Omental fat pad (tissue), 4 donors: Measurements from ENCODE around the gene TBC1D22A. TPM values are rescaled to one million over a fixed set of nuclear protein-coding genes. Genes with fewer than 3 reads are reported as not detected.
A peak's percentile ranks its signal among the peaks of the same experiment; 100 is the strongest.

Experiments used
- ATAC-seq: fragments of 150-250 bp; one replicate; pipeline ENCODE4 v1.9.1; 2016; ENCODE audit warnings: mild to moderate bottlenecking, moderate library complexity; ENCODE audit not compliant: low FRiP score
- DNase-seq: peaks from one replicate; pipeline ENCODE4 v3.0.0-alpha.2; 2019; ENCODE audit warnings: low spot score
- total RNA-seq, 4 donors: library from RNA; depleted of rRNA; stranded (reverse); fragments of >200 nt; gene quantifications; one replicate each; pipeline ENCODE4 v1.1.0, GENCODE V29; 2016
- TF ChIP-seq, protein P1 (sequence below), 3 donors: fragments of 450-650 bp; IDR thresholded peaks; one replicate each; pipeline ENCODE4 v1.5.1; 2016 to 2017; ENCODE audit warnings: antibody characterized with exemption in 3 of 3, mild to moderate bottlenecking in 3 of 3, moderate library complexity in 2 of 3

TBC1D22A gene
- total RNA-seq, 4 donors from 2014 or later: 21.3 to 31.2 (median 24.5) TPM

DNA sequence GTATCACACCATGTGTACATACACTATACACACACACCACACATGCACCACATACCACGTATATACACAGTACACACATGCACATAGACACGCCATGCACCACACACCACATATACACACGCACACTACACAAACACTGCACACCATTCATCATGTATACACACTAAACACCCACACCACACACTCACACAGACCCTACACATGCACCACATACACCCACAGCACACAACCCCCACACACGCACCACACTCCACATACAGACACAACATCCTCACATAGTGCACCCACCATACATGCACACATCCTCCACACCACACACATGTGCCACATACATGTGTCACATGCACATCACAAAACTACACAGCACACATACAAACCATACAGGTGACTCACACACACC lies 397.1 kb downstream of the TBC1D22A start:
- TF ChIP-seq, protein P1, sequence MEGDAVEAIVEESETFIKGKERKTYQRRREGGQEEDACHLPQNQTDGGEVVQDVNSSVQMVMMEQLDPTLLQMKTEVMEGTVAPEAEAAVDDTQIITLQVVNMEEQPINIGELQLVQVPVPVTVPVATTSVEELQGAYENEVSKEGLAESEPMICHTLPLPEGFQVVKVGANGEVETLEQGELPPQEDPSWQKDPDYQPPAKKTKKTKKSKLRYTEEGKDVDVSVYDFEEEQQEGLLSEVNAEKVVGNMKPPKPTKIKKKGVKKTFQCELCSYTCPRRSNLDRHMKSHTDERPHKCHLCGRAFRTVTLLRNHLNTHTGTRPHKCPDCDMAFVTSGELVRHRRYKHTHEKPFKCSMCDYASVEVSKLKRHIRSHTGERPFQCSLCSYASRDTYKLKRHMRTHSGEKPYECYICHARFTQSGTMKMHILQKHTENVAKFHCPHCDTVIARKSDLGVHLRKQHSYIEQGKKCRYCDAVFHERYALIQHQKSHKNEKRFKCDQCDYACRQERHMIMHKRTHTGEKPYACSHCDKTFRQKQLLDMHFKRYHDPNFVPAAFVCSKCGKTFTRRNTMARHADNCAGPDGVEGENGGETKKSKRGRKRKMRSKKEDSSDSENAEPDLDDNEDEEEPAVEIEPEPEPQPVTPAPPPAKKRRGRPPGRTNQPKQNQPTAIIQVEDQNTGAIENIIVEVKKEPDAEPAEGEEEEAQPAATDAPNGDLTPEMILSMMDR (IDR thresholded peaks at IDR 0.05): no peak
- ATAC-seq (no peak), DNase-seq (no peak)

DNA sequence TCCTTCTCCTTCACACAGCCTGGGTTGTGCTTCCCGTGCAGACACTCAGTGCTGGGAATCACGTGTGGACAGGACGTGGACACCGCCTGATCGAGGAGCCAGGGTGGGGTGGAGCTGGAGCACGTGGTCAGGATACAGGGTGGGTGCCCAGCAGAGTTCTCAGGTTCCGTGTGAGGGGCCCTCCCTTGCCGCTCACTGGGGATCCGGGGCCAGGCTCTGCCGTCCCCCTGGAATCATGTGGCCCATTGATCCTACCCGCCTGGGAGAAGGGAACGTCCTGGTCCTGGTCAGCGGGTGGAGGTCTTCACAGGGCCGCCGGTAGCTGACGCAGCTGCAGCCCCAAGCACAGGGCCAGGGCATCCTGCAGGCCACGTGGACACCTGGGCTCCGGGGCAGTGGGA lies 397.7 kb downstream of the TBC1D22A start:
- ATAC-seq (no peak), DNase-seq (no peak)
- TF ChIP-seq, protein P1 (IDR thresholded peaks at IDR 0.05): no peak

DNA sequence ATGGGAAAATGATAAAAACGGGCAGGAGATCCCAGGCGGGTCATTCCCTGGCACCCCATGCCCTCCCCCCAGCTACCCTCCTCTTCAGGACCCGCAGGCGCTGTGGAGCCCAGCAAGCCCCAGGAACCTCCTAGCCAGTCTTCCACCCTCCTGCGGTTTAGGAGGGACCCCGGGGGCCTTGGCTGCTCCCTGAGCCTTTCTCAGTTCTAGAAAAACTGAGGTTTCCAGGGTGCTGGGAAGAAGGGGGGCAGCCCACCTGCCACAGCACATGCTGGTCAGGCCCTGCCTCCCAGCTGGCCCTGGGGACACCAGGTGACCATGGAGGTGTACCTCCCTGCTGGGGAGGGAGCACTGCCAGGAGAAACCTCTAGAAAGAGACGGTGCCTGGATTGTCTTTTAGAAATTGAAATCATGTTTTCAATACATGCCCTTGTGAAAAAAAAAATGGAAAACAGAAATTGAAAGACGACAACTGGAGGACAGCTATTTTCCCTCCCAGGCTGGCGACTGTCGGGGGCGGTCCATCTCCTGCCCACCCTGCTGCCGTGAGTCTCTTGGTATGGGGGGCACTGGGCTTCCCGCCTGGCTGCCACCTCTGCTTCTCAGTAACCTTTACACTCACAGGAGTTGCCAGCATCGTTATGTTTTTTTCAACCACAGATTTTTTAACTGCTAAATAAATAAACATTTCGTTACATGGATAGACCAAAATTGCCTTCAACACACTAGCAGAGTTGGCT lies 398.5 kb downstream of the TBC1D22A start:
- TF ChIP-seq, protein P1 (IDR thresholded peaks at IDR 0.05): no peak
- DNase-seq (no peak), ATAC-seq (no peak)

DNA sequence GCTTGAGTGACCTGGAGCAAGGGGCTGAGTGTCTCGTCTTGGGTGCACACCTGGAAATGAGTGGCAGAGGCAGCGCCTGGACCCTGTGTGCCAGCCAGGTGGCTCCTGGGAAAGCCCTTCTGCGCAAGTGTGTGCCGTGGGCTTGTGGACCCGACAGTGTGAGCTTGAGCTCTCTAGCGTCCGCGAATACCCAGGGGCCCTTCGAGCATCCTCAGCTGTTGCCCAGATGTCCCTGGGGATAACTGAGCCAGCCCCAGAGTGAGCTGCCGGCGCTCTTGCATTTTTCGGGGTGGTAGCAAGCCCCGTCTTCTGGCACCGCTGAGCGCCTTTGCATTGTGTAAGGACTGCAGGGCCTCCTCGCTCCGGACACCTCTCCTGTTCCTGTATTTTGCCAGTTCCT lies 399.2 kb downstream of the TBC1D22A start:
- TF ChIP-seq, protein P1 (IDR thresholded peaks at IDR 0.05): no peak
- no peak for ATAC-seq
- peak; percentile 20 for DNase-seq

DNA sequence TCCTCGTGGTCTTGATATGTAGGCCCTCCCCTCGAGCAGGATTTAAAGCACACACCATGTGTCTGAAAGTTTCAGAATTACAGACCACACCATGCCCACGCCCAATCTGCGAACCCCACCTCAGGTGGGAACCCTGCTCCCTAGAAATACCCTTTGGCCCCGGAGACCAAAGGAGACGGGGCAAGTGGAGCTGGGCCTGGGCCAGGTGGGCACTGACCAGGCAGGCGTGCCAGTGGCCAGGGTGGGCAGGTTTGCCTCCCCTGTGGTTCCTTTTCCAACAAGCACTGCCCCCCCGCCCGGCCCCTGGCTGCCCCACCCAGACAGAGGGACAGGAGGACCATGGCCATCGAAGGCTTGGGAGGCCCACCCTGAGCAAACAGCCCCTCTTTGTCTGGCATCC lies 400.4 kb downstream of the TBC1D22A start:
- DNase-seq (peak; percentile 1), ATAC-seq (no peak)
- TF ChIP-seq, protein P1 (IDR thresholded peaks at IDR 0.05): no peak

DNA sequence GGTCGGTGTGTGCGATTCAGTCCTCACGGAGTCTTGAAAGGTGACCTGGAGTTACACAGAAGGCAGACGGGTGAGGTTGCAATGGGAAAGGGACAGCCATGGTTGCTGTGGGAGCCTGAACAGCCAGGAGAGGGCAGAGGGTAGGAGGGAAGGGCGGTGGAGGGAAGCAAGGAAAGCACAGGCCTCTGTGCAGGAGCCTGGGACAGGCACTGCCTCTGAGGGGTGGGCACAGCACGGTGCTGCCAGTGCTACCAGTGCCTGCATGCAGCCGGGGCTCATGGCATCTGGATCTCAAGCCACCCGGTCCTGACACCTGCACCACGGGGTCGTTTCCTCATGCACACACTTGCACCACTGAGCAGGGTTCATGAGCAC lies 401.0 kb downstream of the TBC1D22A start:
- TF ChIP-seq, protein P1 (IDR thresholded peaks at IDR 0.05): no peak
- DNase-seq: peak; percentile 8
- ATAC-seq: no peak

DNA sequence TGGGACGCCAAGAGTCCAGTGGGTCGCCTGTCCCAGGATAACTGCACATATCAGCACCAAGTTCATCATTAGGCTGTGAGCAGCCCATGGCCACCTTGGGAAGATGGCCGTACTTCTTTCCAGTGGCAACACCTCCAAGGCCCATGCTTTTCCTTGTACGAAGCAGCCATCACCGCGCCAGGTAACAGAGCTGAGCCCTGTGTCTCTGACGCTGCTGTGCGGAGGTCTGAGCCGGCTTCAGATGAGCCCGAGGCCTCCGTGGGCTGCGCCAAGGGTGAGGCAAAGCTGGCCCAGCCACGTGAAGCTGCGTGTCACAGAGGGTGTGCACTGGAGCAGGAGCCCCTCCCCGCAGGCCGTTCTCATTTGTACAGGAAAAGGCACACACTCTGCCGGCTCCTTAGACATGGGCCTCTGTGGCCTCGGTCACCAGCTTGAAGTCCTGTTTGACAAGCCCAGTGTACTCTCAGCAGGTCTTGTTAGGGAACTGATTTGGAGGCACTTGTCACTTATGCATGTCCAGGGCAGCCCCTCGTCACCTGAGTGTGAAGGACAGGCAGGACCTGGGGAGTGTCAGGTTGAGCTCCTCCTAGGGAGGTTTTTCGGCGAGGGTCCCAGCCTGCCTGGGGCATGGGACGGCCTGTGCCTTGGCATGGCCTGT lies 401.5 kb downstream of the TBC1D22A start:
- no peak for ATAC-seq
- TF ChIP-seq, protein P1 (IDR thresholded peaks at IDR 0.05): no peak
- DNase-seq: peak; percentile 16
